ENCODE data around the gene PLCH2.

Gene PLCH2

GRCh38 chr1:2513939-2514652 lies 38.0 kb downstream of the PLCH2 start:
- DNase-seq (ENCODE audit: low read depth): no peak

GRCh38 chr1:2514863-2515762 lies 39.0 kb downstream of the PLCH2 start:
- DNase-seq (ENCODE audit: low read depth): no peak

GRCh38 chr1:2515763-2516080 lies 39.6 kb downstream of the PLCH2 start:
- DNase-seq (ENCODE audit: low read depth): no peak

- no peak for DNase-seq (ENCODE audit: low read depth)
These were observed 40.0 kb downstream of the PLCH2 start for GRCh38 chr1:2516124-2516523.

GRCh38 chr1:2516946-2517345 lies 40.9 kb downstream of the PLCH2 start:
- DNase-seq (ENCODE audit: low read depth): no peak

- DNase-seq (ENCODE audit: low read depth): no peak
These were observed 41.9 kb downstream of the PLCH2 start for GRCh38 chr1:2517966-2518365.

- no peak for DNase-seq (ENCODE audit: low read depth)
These were observed 42.4 kb downstream of the PLCH2 start for GRCh38 chr1:2518528-2518927.

- no peak for DNase-seq (ENCODE audit: low read depth)
These were observed 43.1 kb downstream of the PLCH2 start for GRCh38 chr1:2519029-2519685.

- no peak for DNase-seq (ENCODE audit: low read depth)
These were observed 43.6 kb downstream of the PLCH2 start for GRCh38 chr1:2519729-2520128.

GRCh38 chr1:2520206-2520605 lies 44.1 kb downstream of the PLCH2 start:
- DNase-seq (ENCODE audit: low read depth): no peak

GRCh38 chr1:2520806-2521205 lies 44.7 kb downstream of the PLCH2 start:
- DNase-seq (ENCODE audit: low read depth): no peak

GRCh38 chr1:2522230-2522629 lies 46.1 kb downstream of the PLCH2 start:
- DNase-seq (ENCODE audit: low read depth): no peak

- no peak for DNase-seq (ENCODE audit: low read depth)
These were observed 47.3 kb downstream of the PLCH2 start for GRCh38 chr1:2523191-2523890.

- no peak for DNase-seq (ENCODE audit: low read depth)
These were observed 48.0 kb downstream of the PLCH2 start for GRCh38 chr1:2523891-2524609.

GRCh38 chr1:2525572-2525919 lies 49.5 kb downstream of the PLCH2 start:
- DNase-seq (ENCODE audit: low read depth): no peak

GRCh38 chr1:2525920-2526823 lies 50.1 kb downstream of the PLCH2 start, which contains the start of gene PANK4:
PANK4 (minus strand) TSS chr1:2526596; CDS start chr1:2526587, 9 bp downstream.
- peak; percentile 62 for DNase-seq (ENCODE audit: low read depth)

- DNase-seq (ENCODE audit: low read depth): no peak
These were observed 50.9 kb downstream of the PLCH2 start for GRCh38 chr1:2526824-2527555.

GRCh38 chr1:2527556-2527860 lies 51.4 kb downstream of the PLCH2 start:
- no peak for DNase-seq (ENCODE audit: low read depth)

- DNase-seq (ENCODE audit: low read depth): no peak
These were observed 51.9 kb downstream of the PLCH2 start for GRCh38 chr1:2528016-2528415.

- DNase-seq (ENCODE audit: low read depth): no peak
These were observed 52.5 kb downstream of the PLCH2 start for GRCh38 chr1:2528611-2528965.
